Right renal pelvis (tissue), 4 donors: ENCODE measurements around the gene LDAH. TPM values are rescaled to one million over a fixed set of nuclear protein-coding genes. Genes with fewer than 3 reads are reported as not detected.

Source experiments
- DNase-seq, 4 donors: peaks; one replicate each; pipeline ENCODE4 v3.0.0-alpha.2; 2013; ENCODE audit warnings: low read depth in 4 of 4, low spot score in 3 of 4, missing footprints in 1 of 4
- polyA plus RNA-seq, 4 donors: library from polyadenylated mRNA; unstranded; fragments of 120-200 nt; gene quantifications; one replicate each; pipeline ENCODE4 v1.2.1, GENCODE V29; 2013; ENCODE audit not compliant: insufficient read length in 4 of 4

Gene LDAH
- polyA plus RNA-seq, 4 donors, result 37.2 to 45.5 (median 40.6) TPM

GRCh38 chr2:20689428-20690264 lies 133.3 kb downstream of the LDAH start:
- DNase-seq, result no peak

- no peak for DNase-seq
Measured at GRCh38 chr2:20687260-20687832, 135.6 kb downstream of the LDAH start.

GRCh38 chr2:20684581-20685063 lies 138.3 kb downstream of the LDAH start:
- DNase-seq, result no peak

GRCh38 chr2:20682167-20682920 lies 140.6 kb downstream of the LDAH start:
- DNase-seq, result no peak

GRCh38 chr2:20680744-20681375 lies 142.0 kb downstream of the LDAH start:
- DNase-seq, result no peak

GRCh38 chr2:20678780-20679179 lies 144.1 kb downstream of the LDAH start:
- no peak for DNase-seq

GRCh38 chr2:20678086-20678395 lies 144.9 kb downstream of the LDAH start:
- DNase-seq, result no peak

- no peak for DNase-seq
Measured at GRCh38 chr2:20677301-20678085, 145.4 kb downstream of the LDAH start.

GRCh38 chr2:20676353-20677215 lies 146.3 kb downstream of the LDAH start:
- no peak for DNase-seq

GRCh38 chr2:20675701-20676352 lies 147.1 kb downstream of the LDAH start:
- no peak for DNase-seq

GRCh38 chr2:20674974-20675679 lies 147.8 kb downstream of the LDAH start:
- DNase-seq, result no peak

GRCh38 chr2:20674309-20674965 lies 148.5 kb downstream of the LDAH start:
- no peak for DNase-seq

- DNase-seq, result no peak
Measured at GRCh38 chr2:20673686-20674308, 149.1 kb downstream of the LDAH start.

- no peak for DNase-seq
Measured at GRCh38 chr2:20672201-20672951, 150.5 kb downstream of the LDAH start.

- DNase-seq, result no peak
Measured at GRCh38 chr2:20671736-20672080, 151.2 kb downstream of the LDAH start.

GRCh38 chr2:20671036-20671735 lies 151.7 kb downstream of the LDAH start:
- DNase-seq, result no peak
